Sciatic nerve (tissue), 2 donors: ENCODE results near the gene BCAM. TPM values are rescaled to one million over a fixed set of nuclear protein-coding genes. Genes with fewer than 3 reads are reported as not detected.
"Not testable (repeated sequence)": the region's sequence is repeated elsewhere in the genome, so short reads cannot be mapped to it uniquely, and the experiment has no call there.

ENCODE experiments used
- ATAC-seq: fragments of 200-7000 bp; cut with Tn5 transposase; one replicate; pipeline ENCODE4 v1.9.1; 2020; ENCODE audit warnings: mild to moderate bottlenecking, moderate library complexity
- DNase-seq: peaks from one replicate; pipeline ENCODE4 v3.0.0-alpha.2; 2020; ENCODE audit warnings: low spot score
- intact Hi-C: fragments of 100-400 bp; cut with DNase I; formaldehyde crosslinking; loops from one replicate; pipeline ENCODE4 v1.14.2; 2022
- total RNA-seq: library from RNA; stranded (reverse); fragmentation: NEBNext Ultra II Directional; extraction: Animal tissue kit (Norgen Biotek cat#: 25700); gene quantifications from one replicate; pipeline ENCODE4 v1.2.1, GENCODE V29; 2021
- donor health status: DM: no; HTN: no; CAD: no.
- donor health status: DM: no; HTN: no; CAD: no.

The BCAM gene
- total RNA-seq, 1 donor from 2014 or later, result 164 TPM

DNA sequence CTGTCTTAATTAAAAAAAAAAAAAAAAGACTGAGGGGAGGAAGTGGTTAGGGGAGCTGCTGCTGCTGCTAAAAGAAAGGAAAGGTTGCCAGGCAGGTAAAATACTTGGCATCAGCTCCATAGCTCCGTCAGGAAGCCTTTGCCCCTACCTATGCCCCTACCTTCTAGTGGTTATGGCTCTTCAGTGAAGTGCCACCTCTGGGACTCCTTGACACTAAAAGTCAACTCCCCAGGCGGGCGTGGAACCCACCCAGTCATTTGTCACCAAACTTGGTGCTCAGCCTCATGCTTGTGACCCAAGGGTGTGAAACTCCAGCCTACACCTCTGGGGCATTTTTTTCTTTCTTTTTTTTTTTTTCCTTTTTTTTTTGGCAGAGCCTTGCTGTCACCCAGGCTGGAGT lies 32.3 kb downstream of the BCAM start:
- DNase-seq, result no peak
- no peak for ATAC-seq
- intact Hi-C loops, result loop anchor here (5.0 kb wide), 2 partner anchors 39 to 54 kb away; no protein-coding TSS in a partner anchor

DNA sequence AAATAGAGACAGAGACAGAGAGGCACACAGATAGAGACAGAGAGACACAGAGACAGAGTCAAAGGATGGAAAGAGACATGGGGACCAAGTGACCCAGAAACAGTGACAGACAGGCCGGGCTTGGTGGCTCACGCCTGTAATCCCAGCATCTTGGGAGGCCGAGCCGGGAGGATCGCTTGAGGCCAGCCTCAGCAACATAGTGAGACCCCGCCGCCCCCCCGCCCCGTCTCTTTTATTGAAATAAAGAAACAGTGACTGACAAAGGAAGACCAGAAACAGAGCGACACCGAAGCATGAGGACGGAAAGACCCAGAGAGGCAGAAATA lies 36.3 kb downstream of the BCAM start:
- DNase-seq, result peak; percentile 72
- intact Hi-C loops, result no loop called here
- ATAC-seq, result no peak

DNA sequence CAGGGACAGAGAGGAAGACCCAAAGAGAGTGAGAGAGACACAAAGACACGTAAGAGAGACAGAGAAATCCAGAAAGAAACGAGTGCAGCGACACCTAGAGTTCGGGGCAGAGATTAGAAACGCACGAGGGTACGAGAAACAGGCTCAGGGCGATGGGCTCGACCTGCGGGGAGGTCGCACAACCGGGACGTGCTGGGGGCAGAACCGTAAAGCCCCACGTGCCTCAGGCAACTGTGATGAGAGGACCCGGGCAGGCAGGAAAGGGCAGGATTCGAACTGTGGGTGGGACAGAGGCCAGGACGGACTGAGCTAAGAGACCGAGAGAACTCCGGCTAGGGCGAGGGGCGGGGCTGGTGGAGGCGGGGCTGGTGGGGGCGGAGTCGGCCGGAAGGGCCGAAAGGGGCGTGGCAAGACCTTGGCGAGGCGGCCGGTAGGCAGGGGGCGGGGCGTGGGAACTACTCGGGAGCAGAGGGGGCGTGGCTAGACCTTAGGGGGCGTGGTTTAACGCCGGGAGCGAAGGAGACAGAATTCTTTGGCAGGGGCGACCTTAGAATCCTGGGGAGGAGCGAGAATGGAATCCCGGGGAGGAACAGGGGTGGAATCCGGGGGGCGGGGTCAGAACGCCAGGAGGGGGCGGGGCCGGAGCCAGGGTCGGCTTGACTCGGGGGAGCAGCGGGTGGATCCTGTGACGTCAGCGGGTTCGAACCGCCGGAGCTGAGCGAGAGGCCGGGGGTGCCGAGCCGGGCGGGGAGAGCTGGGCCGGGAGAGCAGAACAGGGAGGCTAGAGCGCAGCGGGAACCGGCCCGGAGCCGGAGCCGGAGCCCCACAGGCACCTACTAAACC lies 36.9 kb downstream of the BCAM start, which contains the start of gene NECTIN2:
TSS of gene NECTIN2 (plus strand) at position 686 of the 843 bp plus-strand sequence. CDS start 229 bp downstream, outside the sequence.
- intact Hi-C loops, result no loop called here
- DNase-seq (peak; percentile 100), ATAC-seq (peak; percentile 90)

DNA sequence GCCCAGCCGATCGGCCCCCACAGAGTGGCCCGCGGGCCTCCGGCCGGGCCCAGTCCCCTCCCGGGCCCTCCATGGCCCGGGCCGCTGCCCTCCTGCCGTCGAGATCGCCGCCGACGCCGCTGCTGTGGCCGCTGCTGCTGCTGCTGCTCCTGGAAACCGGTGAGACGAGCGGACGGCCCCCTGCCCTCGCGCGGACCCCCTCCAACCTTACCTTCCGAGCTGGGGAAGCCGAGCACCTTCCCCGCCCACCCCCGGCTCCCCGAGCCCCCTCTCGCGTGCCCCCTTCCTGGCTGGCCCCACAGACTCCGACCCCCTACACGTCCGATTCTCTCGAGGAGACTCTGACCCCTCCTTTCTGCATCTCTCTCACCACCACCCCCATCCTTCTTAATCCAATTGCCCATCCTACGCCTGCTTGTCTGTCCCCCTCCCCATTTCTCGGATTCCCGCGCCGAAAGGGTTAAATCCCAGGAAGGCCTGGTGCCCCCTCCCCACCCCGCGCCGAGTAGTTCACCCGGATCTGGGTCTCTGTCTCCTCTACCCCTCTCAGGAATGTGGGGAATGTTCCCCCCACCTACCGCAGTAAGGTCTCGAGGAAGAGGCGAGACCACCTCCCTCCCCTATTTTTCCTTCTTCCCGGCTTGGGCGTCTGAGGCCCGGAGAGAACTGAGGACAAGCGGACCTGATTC lies 37.7 kb downstream of the BCAM start:
- ATAC-seq (no peak), DNase-seq (peak; percentile 86)
- intact Hi-C loops, result no loop called here

DNA sequence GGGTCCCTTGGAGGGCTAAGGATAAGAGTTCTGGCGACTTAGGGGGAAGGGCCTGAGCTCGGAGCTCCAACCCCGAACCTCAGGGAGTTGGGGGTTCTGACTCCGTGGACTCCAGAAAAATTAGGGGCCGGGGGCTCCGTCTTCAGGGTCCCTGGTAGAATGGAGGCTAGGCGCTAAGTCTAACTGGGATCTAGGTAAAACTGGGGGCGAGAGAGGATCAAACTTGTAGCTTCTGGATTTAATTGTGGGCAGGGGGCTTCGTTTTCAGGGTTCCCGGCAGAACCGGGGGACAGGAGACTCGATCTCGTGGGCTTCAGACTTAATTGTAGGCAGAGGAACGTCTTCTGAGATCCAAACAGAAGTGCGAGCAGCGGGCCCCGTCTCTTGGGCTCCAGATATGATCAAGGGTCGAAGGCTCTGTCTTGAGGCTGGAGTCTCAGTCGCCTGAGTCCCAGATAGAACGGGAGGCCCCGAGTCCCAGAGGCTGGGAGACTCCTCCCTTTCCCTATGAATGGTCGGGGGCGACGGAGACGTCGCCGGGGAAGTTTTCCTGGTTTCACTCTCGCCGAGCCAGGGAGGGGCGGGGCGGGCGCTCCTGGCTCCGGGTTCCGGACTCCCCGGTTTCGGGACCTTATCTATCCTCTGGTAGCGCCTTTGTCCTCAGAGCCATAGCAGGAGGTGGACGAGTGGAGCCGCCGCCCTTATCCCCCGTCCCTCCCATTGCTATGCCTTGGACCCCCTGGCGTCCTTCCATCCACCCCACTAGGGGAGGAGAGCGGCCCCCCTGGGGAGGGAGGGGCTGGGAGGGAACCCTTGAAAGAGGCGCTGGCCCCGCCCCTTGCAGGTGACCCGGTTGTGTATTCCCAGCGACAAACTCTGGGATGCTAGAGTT lies 38.5 kb downstream of the BCAM start:
- ATAC-seq, result peak; percentile 27
- intact Hi-C loops, result no loop called here
- DNase-seq, result peak; percentile 88

DNA sequence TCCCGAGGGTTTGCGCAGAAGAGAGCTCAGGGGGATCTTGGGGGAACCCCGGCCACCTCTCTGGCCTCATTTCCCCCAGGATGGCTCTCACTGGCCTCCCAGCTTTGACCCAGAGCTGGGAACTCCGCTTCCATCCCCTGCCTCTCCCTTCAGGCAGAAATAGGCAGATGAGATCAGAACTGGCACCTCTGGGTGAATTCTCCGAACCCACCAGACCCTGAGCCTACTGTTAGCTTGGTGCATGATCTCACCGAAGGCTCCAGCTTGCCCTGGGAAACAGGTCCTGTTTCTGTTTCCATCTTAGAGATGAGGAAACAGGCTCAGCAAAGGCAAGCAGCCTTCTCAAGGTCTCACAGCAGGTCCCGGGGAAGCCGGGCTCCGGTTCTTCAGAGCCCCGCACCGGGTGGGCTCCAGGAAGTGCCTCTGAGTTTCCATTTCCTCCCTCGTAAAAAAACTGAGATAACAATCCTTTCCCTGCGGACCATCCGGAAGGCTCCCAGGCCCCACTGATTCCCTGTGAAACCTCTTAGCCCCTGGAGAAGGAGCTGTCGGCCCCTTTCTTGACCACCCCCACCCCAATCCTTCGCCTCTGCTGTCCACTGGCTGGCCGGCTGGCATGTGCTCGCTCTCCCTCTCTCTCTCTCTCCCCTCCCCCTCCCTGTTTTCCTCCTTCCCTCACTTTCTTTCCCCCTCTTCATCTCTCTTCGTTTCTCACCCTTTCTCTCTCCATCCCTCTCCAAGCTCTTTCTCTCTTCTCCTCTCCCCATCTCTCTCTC lies 39.3 kb downstream of the BCAM start:
- intact Hi-C loops, result no loop called here
- no peak for DNase-seq
- no peak for ATAC-seq

DNA sequence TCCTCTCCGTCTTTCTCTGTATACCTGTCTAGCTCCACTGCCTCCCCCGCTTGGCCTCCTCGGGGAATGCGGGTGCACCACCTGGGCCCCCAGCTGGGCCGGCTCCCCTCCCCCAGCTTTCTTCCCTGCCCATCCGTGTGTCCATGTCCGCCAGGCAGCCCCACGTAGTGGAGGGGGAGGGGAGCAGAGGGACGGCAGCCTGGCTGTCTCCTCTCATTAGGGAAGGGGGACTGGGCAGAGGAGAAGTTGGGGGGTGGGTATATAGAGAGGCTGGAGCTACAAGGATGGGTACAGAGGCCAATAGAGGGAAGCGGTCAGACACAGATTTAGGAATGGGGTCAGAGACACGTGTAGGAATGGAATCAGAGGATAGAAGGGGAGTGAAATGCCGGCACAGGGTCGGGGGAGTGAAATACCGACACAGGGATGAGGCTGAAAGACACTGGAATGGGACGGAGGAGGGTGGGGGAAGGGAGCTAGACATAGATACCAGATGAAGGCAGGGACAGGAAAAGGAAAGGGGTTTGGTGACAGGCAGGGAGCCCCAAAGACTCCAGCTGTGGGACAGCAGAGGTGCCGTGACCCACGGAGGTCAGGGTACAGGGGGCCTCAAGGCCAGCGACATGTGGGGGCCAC lies 40.0 kb downstream of the BCAM start:
- DNase-seq, result no peak
- intact Hi-C loops, result no loop called here

DNA sequence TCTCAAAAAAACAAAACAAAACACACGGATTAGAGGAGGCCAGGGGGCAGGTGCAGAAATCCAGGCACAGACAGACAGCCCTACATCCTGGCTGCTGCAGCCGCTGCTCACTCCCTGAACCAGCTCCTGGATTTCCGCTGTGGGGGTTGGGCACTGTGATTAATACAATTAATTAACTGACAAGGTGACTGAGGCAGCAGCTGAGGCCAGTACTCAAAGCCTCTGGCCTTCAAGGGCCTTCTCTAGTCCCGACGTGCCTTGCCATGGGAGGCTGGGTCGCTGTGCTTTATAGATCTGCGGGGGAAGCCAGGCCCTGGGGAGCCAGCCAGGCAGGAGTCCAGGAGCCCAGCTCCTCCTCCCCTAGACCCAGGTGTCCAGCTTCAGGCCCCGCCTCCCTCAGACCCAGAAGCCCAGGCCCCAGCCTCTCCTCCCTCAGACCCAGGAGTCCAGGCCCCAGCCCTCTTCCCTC lies 41.8 kb downstream of the BCAM start:
- no peak for ATAC-seq
- intact Hi-C loops, result loop anchor here (5.0 to 10.0 kb wide), 2 partner anchors 37 to 126 kb away; no protein-coding TSS in a partner anchor
- DNase-seq, result no peak

More for the DNA sequence above, 40.0 kb downstream of the BCAM start:
- ATAC-seq, result no peak

DNA sequence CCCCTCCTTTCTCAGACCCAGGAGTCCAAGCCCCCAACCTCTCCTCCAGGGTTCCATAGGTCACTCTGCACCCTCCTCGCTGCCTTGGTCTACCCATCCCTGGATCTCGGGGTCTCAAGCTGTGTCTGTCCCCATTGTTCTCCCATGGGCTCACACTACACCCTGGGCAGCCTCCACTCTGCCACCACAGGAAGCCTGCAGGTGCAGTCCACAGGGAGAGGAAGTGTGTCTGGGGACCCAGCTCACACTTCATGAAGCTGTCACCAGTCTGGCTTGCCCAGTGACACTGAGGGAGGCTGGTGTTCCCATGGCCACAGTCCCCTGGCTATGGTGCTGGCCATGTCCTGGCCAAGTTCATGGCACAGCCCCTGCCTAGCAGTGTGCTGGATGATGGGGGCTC lies 42.5 kb downstream of the BCAM start:
- no peak for DNase-seq
- intact Hi-C loops, result loop anchor here (5.0 to 10.0 kb wide), 2 partner anchors 36 to 127 kb away; no protein-coding TSS in a partner anchor
- ATAC-seq, result no peak

DNA sequence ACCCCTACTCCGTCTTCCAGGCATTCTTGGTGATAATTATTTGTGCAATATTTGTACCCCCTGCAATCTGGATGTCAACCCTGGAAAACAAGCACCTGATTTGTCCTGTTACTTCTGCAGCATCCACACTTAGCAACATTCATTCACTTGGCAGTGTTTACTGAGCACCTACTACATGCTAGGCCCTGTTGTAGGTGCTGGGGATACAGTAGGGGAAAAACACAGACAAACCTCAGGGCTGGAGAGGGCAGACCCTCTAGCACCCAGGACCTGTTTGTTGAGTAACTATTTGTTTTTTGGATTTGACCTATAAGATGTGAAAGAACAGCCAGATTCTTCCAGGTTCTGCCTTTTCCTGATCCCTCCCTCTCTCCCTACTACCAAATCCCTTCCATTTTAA lies 46.7 kb downstream of the BCAM start:
- intact Hi-C loops, result loop anchor here (10.0 kb wide), 1 partner anchor 131 kb away; no protein-coding TSS in a partner anchor
- ATAC-seq, result no peak
- no peak for DNase-seq

DNA sequence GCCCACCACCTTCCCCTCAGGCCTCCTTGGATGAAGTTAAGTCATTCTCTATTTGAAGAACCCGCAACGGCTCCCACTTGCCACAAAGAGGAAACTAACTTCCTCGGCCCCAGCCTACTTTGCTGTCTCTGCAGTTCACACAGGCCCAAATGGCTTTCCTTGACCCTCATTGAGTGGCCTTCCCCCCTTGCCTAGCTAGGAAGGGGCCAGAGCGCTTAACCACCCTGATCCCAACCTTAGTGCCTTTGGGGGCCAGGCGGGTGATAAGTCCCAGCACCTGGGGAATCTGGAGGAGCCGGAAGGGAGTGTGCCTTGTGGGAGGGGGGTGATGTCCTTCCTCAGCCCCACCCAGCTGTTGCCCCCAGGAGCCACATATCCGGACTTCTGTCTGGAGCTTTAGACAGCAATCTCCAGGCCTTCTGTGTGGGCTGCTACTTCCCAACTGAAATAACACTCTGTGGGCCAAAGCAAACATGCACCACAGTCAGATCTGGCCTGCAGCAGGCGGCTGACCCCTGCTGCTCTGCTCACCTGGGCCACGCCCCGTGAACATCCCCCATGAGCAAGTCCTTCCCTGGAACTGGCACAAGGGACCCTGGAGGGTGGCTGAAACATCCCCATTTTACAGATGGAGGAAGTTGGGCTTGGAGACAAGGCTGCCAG lies 47.6 kb downstream of the BCAM start:
- DNase-seq (no peak), ATAC-seq (peak; percentile 82)
- intact Hi-C loops, result loop anchor here (10.0 kb wide), 1 partner anchor 132 kb away; no protein-coding TSS in a partner anchor

DNA sequence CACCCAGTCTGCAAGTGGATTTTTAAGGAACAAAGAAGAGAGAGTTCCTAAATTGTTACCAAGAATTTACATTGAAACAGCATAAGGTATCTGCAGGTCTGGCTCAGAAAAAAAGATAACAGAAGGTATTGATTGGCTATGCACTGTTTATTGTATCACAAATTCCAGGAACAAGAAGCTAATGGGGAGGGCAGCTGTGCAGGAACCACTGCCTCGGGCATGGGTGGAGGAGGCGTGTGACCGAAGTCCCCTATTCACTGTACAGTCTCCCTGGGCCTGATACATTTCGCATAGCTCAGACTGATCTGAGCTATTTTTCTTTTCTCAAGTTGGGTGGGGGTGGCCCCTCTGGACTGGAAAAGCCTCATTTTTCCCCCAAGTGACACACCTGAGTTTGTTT lies 48.9 kb downstream of the BCAM start:
- ATAC-seq, result no peak
- intact Hi-C loops, result loop anchor here (10.0 kb wide), 1 partner anchor 133 kb away; no protein-coding TSS in a partner anchor
- no peak for DNase-seq

DNA sequence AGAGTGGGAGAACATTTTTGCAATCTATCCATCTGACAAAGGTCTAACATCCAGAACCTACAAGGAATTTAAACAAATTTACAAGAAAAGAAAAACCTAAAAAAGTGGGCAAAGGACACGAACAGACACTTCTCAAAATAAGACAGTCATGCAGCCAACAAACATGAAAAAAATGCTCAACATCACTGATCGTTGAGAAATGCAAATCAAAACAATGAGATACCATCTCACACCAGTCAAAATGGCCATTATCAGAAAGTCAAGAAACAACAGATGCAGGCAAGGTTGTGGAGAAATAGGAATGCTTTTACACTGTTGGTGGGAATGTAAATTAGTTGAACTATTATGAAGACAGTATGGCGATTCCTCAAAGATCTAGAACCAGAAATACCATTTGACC lies 52.7 kb downstream of the BCAM start:
- ATAC-seq, DNase-seq, intact Hi-C loops: not testable (repeated sequence)

DNA sequence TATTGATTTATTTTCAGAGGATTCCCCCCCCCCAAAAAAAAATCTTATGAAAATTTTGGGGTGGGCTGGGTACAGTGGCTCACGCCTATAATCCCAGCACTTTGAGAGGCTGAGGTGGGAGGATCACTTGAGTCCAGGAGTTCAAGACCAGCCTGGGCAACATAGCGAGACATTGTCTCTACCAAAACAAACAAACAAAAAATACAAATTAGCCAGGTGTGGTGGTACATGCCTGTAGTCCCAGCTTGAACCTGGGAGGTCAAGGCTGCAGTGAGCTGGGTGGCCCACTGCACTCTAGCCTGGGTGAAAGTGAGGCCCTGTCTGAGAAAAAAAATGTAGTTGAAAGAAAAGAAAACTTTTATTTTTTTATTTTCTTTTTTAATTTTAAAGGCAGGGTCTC lies 55.1 kb downstream of the BCAM start:
- intact Hi-C loops, result no loop called here
- DNase-seq (no peak), ATAC-seq (no peak)

DNA sequence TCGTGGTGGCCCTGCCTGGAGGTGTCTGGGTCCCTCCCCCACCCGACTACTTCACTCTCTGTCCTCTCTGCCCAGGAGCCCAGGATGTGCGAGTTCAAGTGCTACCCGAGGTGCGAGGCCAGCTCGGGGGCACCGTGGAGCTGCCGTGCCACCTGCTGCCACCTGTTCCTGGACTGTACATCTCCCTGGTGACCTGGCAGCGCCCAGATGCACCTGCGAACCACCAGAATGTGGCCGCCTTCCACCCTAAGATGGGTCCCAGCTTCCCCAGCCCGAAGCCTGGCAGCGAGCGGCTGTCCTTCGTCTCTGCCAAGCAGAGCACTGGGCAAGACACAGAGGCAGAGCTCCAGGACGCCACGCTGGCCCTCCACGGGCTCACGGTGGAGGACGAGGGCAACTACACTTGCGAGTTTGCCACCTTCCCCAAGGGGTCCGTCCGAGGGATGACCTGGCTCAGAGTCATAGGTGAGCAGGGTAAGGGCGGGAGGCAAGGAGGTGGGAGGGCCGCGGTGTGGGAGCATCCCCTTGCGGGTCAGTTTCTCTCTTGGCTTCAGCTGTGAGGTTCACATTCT lies 56.4 kb downstream of the BCAM start:
- intact Hi-C loops, result no loop called here
- ATAC-seq, result peak; percentile 20

DNA sequence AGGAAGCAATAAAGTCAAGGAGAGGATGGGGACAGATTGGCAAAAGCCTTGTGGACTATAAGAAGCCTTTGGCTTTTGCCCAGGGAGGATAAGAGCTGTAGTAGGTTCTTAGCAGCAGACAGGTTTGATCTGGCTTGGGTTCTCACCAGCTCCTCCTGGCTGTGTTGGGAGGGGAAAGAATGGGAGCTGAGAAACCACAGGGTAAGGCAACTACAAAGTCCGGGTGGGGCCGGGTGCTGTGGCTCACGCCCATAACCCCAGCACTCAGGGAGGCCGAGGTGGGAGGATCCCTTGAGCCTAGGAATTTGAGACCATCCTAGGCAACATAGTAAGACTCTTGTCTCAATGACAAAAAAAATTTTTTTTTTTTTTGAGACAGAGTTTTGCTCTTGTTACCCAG lies 57.8 kb downstream of the BCAM start:
- no peak for ATAC-seq
- DNase-seq, result no peak
- intact Hi-C loops, result no loop called here

More for the DNA sequence above, 56.4 kb downstream of the BCAM start:
- DNase-seq, result no peak

DNA sequence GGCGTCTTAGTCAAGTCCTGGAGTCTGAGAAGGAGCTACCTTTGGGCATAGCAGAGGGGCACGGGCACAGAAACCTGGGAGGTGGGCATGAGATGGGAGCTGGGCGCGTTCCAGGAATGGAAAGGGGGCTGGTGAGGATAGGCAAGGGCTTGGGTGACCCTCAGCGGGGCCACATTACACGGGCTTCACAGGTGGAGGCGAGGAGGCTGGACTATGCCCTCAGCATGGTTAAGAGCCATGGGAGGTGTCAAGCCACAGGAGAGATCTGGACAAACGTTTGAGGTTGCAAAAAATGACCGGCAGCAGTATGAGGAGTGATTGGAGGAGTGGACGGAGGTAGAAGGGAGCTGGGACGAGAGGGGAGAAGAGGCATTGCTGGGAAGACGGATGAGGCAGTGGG lies 58.7 kb downstream of the BCAM start:
- ATAC-seq (no peak), DNase-seq (no peak)
- intact Hi-C loops, result no loop called here
